Activated CD8-positive, alpha-beta memory T cell treated with anti-CD3 and anti-CD28 coated beads, Interleukin-2, amount 50 U/mL, for 24 hours (primary cell): Measurements from ENCODE around the gene KRTAP10-5.

Experiments
- DNase-seq: peaks from one replicate; pipeline ENCODE4 v3.0.0-alpha.2; 2020; ENCODE audit errors: extremely low read depth

The KRTAP10-5 gene

DNA sequence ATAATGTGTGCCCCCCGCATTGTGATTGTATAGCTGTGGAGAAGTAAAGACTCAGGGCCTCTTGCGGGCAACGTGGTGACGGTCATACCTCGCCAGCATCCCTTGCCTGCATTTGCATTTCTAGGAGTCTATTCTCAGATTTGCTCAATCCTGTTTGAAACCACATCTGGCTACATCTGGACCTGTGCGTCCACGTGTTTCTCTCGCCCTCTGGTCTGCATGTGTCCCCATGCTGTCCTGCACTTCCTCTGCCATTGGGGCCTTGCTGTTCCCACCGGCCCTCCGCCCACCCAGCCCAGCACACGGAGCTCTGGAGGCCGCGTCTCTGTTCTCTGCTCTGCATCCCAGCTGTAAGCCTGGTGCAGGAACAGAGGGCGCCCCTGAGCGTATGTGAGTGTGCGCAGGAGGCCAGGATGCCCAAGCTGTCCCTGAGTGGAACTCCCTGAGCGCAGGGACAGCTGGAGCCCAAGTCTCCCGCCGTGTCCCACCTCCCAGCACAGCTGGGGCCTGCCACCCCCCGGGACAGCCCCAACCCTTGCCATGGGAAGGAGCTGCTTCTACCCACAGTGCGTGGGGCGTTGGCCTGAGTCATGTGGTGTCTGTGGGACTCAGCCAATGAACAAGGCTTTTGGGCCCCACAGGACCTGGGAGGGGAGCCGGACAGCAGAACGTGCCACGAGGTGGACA lies 30.7 kb downstream of the KRTAP10-5 start:
- DNase-seq, result no peak

DNA sequence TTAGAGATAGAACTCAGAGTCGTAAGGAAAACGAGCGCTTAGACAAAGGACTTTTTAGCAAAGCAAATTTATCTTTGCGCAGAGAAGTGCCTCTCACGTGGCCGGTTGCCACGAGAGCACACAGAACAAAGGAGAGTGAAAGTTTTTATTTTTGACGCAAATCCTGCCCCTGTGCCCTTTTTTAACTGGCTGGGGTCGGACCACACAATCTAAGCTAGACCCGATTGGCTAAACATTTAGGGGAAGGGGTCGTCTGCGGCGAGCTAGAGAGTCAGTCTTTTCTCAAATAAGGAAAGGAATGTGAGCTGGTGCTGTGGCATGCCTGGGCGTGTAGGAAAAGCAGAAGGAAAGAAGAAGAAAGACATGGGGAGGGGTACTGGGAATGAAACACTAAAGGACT lies 31.5 kb downstream of the KRTAP10-5 start:
- no peak for DNase-seq

DNA sequence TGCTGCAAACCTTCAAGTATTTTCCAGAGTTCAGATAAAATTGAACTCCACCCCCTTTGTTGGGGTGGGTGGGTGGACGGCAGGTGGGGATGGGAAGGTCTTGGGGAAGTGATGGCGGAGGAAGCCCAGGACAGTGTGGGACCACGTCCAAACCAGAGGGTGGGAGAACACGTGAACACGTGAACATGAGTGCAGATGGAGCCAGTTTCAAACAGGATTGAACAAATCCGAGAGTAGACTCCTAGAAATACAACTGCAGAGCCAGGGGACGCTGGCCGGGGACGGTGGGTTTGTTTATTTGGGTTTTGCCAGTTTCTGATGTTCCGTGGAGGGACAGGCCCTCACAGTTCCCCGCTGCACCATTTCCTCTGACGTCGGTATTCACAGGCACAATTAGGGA lies 32.0 kb downstream of the KRTAP10-5 start:
- no peak for DNase-seq

DNA sequence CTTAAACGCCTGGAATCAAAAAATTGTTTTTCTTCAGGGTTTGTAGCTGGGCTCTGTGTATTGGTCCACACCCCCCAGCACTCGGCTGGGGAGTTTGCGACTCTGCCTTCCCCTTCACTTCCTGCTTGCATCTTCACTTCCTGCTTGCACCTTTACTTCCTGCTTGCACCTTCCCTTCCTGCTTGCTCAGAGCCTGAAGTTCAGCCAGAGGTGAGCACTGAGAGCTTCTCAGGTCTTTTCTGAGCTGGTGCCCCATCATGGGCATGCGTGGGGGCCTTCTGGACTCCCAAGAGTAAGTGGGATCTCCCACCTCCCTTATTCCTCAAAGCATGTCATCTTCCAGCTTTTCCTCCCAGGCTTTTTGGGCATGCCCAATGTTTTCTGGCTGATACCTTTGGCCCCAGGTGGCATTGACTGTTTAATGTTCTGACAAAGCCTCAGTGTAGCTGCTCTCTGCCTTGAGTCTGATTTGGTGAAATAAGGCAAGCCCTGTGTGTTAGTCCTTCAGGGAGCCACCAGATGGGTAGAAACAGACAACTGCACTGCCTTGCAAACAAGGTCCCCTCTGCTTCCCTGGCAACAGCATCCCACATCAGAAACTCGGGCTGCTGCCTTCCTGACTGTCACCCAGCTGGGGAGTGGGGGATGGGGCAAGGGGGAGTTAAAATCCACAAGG lies 32.6 kb downstream of the KRTAP10-5 start:
- no peak for DNase-seq

DNA sequence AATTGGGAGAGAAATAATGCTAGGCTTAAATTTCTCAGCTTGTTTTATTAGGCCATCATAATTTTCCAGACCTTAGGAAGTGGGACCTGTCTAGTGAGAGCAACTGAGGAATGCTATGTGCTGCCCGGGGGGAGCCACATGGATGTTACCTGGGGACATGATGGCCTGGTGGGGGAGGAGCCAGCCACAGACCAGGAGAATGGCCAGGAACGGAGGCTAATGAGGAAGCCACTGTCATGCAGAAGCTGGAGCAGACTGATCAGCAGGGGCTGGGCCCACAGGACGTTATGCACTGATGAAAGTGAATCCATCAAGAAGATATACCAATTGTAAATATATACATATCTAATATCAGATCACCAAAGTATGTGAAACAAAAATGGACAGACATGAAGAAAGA lies 35.8 kb downstream of the KRTAP10-5 start:
- DNase-seq, result no peak

DNA sequence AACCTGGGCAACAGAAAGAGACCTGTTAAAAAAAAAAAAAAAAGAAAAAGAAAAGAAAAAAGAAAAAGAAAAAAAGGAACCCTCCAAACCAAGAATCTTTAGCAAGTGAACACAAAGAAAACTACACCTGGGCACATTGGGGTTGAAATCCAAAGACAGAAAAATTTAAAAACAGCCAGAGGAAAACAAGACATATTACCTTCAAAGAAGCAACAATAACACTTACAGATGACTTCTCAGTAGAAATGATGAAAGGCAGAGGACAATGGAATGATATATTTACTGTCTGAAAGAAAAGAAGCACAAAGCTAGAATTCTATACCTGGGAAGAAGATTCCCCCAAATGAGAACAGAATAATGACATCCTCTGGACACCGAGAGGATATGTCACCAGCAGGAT lies 37.7 kb downstream of the KRTAP10-5 start:
- no peak for DNase-seq

DNA sequence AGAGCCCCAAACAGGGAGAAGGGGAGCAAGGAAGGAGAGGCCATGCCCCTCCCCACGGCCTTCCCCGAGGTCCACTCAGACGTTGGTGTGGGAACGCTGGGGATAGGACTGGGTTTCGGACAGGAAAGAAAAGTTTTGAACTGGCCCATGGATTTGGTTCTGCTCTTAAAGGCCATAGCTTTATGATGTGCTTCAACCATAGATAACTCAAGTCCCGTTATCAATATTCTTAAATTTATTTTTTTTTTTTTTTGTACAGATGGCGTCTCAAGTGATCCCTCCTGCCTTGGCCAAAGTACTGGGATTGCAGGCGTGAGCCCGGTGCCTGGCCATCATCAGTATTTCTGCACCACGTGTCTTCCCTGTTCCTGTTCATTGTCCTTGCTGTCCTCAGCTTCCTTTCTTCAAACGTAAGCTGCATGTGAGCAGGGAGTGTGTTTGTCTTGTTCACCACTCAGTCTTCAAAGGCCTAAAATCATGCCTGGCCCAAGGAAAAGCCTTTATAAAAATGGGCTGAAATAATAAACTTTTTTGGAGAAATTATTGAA lies 39.6 kb downstream of the KRTAP10-5 start:
- no peak for DNase-seq

DNA sequence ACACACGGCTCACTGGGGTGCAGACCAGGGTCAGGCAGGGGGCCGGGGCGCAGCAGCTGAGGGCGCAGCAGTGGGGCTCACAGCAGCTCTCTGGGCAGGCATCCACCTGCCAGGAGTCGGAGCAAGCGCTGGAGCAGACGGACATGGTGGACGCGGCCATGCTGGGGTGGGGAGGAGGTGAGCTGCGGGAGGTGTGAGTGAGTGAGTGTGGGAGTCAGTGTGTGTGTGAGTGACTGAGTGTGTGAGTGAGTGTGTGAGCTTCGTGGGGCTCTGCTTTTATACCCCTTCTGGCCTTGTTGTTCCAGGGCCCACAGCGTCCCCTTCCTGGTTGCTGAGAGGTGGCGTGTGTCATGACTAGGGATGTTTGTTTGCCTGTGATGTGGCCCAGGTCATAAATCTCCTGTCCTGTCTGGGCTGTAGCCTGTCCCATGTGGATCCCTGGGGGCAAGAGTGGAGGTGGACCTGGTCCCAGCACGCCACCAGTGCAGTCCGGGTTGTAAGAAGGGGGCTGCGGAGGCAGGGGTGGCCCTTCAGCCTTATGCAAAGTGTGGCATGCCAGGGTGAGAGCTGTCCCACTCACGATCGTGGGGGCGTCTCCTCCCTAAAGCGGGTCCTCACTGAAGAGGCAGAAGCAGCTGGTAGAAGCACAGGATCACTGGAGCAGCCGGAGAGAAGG lies 40.3 kb downstream of the KRTAP10-5 start, which contains the start of gene KRTAP10-1:
Gene KRTAP10-1 (minus strand): TSS at position 205 of the 676 bp plus-strand sequence. CDS start 45 bp downstream, at position 160.
- no peak for DNase-seq

DNA sequence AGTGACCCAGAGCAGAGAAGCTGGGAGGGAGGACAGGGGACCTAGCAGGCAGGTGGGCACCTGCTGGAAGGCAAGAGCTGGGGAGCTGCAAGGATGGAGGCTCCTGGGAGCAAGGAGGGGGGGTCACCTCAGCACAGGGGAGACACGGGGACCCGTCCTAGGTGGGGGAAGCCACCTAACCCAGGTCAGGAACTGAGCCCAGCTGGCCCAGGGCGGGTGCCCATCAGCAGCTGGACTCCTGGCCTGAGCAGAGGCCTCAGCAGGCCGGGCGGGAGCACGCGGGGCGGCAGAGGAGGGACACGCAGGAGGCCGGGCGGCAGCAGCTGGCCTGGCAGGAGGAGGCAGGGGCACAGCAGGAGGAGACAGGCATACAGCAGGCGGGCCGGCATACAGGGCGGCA lies 41.4 kb downstream of the KRTAP10-5 start:
- DNase-seq, result no peak

DNA sequence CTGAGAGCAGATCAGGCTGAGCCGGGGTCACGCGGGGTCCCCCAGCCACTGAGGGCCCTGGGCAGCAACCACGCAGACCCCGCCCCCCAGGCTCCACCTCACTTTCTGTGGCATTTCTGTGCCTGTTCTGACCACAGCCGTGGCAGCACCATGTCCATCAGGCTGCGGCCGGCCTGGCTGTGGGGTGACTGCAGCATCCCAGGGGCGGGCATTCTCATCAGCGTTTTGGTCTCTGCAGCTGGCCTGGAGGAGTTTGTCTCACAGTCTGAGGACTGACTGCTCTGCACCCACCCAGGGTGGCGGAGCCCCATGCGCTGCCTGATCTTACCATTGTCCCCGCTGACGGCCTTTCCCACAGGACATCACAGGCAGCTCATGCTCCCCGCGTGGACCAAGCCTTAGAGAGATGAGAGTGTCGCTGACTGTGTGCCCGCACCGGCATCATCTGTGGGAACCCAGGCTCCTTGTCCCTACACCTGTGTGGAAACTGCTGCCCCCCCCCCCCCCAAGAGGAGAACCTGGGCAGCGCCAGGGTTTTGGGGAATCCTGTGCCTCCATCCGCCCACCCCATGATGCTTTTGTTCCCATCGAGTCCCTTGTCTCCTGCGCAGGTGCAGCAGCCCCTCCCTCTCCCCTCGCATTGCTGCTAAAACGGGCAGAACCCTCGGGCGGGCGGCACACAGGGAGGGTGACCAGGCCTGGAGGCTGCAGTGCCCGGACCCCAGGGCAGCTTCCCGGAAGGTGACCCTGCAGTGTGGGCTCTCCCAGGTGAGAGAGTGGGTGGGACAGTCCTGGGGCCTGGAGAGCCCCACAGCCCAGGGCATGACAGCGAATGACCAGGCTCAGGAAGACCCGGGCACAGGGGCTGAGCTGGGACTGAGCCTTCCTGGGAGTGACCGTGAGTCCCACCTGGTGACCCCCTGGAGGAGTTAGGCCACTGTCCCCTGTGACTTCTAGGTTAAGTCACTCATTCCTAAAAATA lies 42.2 kb downstream of the KRTAP10-5 start:
- no peak for DNase-seq

DNA sequence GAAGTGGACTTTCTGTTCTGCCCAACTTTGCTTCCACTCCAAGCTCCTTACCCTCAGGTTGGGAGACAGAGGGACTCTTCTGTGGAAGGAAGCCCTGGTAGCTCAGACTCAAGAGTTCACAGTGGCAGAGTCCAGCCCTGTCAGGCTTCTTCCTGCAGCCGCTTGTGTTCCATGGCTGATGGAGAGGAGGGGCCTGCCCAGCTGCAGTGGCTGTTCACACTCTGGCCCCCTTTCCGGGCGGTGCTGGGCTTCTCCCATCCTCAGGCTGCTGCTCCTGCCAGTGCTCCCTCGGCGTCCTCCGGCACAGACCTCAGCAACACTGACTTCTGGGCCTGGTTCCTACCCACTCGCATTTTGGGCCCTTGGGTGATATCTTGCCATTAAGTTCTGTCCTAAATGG lies 44.4 kb downstream of the KRTAP10-5 start:
- DNase-seq, result no peak

DNA sequence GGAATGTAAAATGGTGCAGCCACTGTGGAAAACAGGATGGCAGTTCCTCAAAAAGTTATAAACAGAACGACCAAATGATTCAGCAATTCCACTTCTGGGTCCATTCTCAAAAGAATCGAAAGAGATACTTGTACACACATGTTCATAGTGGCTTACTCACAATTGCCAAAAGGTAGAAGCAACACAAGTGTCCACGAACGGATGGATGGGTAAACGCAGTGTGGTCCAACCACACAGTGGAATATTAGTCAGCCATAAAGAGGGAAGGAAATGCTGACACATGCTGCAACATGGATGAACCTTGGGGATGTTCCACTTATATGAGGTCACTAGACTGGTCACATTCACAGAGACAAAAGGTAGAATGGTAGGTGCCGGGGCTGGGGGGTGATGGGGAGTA lies 45.7 kb downstream of the KRTAP10-5 start:
- DNase-seq, result no peak

DNA sequence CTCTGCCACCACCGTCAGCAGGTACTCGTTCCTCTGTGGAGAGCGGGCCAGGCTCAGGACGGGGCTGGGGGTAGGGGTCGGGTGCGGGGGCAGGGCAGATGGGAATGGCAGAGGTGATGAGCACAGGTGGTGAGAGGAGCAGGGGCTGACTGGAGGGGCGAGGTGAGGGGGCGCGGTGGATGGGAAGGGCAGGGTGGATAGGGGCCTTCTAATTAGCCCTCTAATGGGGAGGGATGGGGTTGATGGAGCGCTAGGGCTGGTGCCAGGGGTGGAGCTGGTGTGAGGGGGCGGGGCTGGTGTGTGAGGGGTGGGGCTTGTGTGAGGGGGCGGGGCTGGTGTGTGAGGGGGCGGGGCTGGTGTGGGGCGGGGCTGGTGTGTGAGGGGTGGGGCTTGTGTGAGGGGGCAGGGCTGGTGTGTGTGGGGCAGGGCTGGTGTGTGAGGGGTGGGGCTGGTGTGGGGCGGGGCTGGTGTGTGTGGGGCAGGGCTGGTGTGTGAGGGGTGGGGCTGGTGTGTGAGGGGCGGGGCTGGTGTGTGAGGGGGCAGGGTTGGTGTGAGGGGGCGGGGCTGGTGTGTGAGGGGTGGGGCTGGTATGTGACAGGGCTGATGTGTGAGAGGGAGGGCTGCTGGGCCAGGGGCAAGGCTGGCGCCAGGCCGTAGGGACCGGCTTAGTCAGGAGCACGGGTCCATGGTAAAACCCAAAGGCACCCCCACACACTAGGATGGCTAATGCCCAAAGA lies 46.3 kb downstream of the KRTAP10-5 start:
- no peak for DNase-seq

DNA sequence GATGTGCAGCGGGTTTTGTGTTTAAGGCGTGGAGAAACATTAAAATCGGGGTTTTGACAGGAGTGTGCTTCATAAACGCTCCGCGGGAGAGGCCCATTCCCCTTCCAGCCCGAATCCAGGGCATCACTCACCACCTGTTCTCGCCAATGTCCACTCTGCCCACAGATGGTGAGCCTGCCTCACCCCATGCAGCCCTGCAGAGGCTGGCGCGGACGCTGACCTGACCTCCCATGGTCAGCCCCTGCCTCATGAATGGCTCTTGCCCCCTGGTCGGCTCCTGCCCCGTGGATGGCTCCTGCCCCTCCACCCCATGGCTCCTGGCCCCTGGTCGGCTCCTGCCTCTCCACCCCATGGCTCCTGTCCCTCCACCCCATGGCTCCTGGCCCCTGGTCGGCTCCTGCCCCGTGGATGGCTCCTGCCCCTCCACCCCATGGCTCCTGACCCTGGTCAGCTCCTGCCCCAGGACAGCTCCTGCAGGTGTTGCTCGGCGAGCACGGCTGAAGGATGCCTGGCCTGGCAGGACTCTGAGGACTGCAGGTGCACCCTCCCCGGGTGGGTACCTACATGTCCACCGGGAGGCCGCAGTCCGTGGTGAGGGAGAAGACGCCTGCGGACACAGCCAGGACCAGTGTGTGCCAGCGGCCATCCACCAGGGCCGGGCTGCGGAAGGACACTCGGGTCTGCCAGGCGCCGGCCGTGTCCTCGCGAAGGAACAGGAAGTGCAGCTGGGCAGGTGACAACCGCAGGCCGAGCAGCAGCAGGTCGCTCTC lies 47.1 kb downstream of the KRTAP10-5 start:
- DNase-seq, result no peak

DNA sequence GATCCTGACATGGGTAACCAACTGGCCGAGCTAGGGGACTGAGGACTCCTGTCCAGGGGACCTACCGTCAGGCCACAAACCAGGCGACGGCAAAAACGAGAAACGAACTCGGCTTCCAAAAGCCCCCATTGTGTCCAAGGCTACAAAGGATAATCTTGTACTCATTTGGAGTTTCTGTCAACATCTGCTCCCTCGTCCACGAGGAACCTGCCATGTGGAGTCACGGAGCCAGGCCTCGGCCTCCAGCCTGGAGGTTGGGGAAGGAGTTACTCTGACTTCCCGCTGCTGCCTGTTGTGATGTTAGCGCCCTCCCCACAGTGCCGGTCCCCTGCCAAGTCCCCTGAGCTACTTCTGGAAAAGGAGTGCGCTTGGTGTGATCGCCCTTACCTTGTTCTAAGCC lies 47.7 kb downstream of the KRTAP10-5 start:
- DNase-seq, result no peak

DNA sequence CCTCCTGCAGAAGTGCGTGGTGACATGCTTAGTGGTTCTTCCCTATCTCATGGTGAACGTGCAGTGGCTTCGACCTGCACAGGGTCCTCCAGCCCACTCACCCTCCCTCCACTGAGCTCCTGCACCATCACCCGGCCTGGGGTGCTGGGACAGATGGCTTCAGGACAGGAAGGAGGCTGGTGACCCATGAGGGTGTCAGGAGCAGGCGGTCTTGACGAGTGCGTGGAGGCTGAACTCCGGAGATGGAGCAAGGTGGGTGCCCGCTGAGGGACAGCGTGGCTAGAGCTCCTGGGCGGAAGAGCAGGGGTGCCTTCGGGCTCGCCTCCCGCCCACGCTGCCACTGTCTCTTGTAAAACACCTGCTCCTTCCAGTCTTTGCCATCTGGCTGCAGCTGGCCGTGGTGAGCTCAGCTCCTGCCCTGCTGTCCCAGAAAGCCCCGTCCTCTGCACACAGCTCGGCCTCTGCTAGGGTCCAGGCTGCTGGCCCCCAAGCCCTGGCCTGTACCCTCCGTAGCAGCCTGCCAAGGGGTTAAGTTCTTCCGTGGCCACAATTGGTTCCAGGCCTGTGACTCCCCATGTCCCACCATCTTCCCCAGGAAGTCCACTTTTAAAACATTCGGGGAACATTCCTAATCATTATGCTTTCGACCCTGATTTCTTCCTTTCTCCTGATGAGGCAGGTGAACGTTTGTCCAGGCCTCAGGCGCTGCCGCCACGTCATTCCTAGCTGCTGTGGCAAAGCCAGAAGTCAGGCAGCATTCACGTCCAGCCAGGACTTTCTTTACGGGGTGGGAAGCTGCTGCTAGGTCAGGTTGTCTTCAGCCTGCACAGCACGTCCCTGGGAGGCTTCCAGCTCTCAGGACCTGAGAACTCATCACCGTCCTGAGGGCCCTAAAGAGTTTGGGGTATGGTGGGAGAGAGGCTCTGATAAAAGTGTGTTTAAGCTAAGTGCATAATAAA lies 48.5 kb downstream of the KRTAP10-5 start:
- no peak for DNase-seq

DNA sequence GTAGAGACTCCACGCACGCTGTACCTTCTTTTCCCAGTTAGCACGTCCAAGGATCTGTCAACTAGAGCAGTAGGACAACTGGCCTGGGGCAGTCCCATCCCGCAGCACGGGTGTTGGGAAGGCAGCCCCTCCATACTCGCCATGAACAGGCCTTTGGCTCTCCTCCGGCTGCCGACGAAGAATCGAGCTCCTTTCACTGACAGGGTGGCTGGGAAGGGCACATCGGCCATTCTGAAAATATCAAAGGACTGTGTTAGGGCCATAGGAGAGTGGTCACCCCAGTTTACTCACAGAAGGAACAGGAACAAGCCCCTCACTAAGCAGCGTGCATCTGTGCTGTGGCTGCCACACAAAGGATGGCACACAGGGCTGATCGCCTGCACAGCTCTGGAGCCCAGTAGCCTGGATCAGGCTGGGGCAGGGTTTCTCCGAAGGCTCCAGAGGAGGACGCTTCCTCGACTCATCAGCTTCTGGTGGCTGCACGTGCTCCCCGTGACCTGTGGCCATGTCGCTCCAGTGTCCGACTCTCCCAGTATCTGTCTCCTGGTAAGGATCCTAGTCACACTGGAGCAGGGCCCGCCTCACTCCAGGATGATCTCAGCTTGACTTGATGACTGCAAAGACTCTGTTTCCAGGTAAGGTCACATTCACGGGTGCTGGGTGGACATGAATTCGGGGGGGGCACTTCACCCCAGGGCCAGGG lies 49.4 kb downstream of the KRTAP10-5 start:
- no peak for DNase-seq

DNA sequence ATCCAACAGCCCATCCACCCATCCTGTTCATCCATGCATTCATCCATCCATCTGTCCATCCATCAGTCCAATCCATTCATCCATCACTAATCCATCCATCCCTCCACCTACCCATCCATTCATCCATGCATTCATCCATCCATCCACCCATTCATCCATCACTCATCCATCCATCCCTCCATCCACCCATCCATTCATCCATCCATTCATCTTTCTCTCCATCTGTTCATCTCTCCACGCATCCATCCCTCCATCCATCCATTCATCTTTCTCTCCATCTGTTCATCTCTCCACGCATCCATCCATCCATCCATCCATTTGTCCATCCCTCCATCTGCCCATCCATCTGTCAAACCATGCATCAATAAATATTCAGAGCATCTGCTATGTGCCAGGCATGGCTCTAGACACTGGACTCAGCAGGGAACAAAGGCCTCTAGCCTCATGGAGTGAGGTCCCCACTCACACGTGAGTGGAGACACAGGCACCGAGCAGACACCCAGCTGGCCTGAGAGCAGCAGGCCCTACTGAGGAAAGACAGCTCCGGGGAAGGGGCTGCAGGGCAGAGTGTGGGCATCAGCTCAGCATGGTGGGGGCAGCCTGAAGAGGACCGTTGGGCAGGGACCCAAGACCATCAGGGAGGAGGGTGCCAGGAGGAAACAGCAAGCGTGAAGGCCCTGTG lies 50.0 kb downstream of the KRTAP10-5 start:
- DNase-seq, result no peak
